Purkinje cell (primary cell): ENCODE results near the gene S100A7A. TPM values are rescaled to one million over a fixed set of nuclear protein-coding genes. Genes with fewer than 3 reads are reported as not detected.

ENCODE experiments used
- polyA plus RNA-seq: library from polyadenylated mRNA; unstranded; fragments of >200 nt; fragmentation: Nextera tagmentation; gene quantifications from 2 replicates; pipeline ENCODE4 v1.2.1, GENCODE V29; 2014

S100A7A gene
- not detected in 2 replicates for polyA plus RNA-seq

DNA sequence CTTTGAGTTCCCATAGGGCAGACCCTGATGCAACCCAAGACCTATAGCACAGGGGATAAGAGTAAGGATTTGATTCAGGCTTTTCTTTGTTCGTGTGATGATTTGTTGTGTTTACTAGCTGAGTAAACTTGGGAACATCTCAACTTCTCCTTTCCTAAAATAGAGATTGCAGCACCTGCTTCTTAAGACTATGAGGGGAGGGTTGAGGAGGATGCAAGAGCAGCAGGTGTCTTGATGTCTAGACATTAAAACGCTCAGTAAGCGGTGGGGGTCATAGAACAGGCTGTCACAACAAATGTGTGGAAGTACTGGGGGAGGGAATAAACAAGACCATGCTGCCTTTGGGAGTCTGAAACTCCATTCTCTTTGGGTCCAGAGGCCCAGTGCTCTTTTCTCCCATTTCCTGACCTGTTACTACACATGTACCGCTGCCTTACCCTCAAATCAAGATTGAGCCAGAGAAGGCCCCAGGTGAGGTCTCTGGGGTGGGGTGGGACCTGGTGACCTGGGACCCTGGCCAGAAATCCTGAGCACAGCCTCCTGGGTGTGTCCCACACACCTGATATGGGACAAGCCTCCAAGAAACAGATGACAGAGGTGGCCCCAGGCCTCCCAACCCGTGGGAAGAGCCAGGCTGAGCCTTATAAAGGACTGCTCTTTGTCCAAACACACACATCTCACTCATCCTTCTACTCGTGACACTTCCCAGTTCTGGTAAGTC, at the start of gene S100A7A:
S100A7A (plus strand) TSS at position 671 of the 721 bp plus-strand sequence. CDS start 1,563 bp downstream, outside the sequence.

DNA sequence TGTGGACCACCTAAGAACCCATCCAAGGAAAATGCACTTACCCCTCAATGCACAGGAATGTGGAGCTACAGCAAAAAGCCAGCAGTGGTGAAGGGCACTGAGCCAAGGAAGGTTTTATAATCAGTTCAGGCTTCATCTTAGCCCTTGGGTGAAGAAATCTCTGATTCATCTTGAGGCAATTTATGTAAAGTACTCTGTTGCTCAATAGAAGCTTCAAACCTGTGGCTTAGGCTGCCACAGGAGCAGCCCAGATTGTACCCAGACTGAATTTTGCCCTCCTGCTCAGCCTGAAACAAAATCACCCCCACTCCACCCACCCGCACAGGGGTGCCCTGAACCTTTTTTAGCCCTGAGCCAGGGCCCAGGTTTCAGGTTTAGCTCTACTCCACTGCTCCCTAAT, 40.8 kb upstream of the S100A7A start, which contains the start of gene S100A12:
S100A12 (minus strand) TSS at position 111 of the 400 bp plus-strand sequence. CDS start 1,029 bp downstream, outside the sequence.

DNA sequence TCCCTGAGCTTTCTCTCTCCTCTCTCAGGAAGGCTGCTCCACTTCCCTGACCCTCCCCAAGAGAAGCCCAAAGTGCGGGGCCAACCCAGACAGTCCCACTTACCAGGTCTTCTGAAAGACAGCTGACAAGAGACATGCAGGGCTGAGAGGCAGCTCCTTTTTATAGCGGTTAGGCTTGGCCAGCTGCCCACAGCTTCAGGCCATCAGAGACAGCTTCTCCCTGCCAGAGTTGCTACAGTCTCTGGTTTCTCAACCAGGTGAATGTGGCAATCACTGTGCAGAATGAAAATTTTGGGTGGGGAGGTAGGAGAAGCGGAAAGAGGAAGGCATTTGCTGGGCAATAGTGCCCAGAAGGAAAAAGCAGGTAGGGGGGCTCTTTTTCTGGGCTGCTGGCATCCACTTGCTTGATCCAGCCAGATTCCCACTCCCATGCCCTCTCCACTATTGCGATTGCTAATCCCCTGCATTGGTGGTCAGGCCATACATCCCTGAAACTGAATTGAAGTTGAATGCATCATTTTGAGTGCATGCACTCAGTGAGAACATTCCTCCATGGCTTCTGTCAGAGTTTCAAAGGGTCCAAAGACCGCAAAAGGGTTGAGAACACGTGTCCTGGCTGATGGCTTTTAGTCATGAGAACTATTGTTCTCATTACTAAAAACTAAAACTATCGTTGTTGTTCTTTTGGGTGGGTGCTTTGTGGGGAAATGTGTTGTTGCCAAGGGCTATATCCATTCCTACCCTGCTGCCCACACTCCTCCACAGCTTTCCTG, 25.2 kb upstream of the S100A7A start, which contains the start of gene S100A8:
S100A8 (minus strand) TSS at position 136 of the 773 bp plus-strand sequence. CDS start 538 bp downstream, outside the sequence.

DNA sequence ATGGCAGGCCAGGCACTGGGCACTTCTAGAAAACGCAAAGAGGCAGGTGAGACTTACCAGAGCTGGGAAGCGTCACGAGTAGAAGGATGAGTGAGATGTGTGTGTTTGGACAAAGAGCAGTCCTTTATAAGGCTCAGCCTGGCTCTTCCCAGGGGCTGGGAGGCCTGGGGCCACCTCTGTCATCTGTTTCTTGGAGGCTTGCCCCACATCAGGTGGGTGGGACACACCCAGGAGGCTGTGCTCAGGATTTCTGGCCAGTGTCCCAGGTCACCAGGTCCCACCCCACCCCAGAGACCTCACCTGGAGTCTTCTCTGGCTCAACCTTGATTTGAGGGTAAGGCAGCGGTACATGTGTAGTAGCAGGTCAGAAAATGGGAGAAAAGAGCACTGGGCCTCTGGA, 44.2 kb downstream of the S100A7A start, which contains the start of gene S100A7:
S100A7 (minus strand) TSS at position 101 of the 400 bp plus-strand sequence. CDS start 1,638 bp downstream, outside the sequence.

Other genes with a start within 250 kb of the S100A7A start
- gene LELP1, start 213.1 kb upstream of the S100A7A start, polyA plus RNA-seq, result not detected in 2 replicates
- not detected in 2 replicates for gene PRR9, start 198.9 kb upstream of the S100A7A start, polyA plus RNA-seq
- gene LORICRIN, start 156.8 kb upstream of the S100A7A start, polyA plus RNA-seq, result not detected in 2 replicates
- gene PGLYRP3, start 103.6 kb upstream of the S100A7A start, polyA plus RNA-seq, result not detected in 2 replicates
- not detected in 2 replicates for gene PGLYRP4, start 67.7 kb upstream of the S100A7A start, polyA plus RNA-seq
- not detected in 2 replicates for gene S100A9, start 58.7 kb upstream of the S100A7A start, polyA plus RNA-seq
- not detected in 2 replicates for gene S100A12, start 40.9 kb upstream of the S100A7A start, polyA plus RNA-seq
- not detected in 2 replicates for gene S100A8, start 25.4 kb upstream of the S100A7A start, polyA plus RNA-seq
- gene S100A7, start 44.1 kb downstream of the S100A7A start, polyA plus RNA-seq, result not detected in 2 replicates
- 19.2 and 39.7 TPM in 2 replicates for gene S100A6, start 119.5 kb downstream of the S100A7A start, polyA plus RNA-seq
- not detected in 2 replicates for gene S100A5, start 124.4 kb downstream of the S100A7A start, polyA plus RNA-seq
- 1.2 and 2.7 TPM in 2 replicates for gene S100A4, start 129.3 kb downstream of the S100A7A start, polyA plus RNA-seq
- gene S100A3, start 132.7 kb downstream of the S100A7A start, polyA plus RNA-seq, result not detected in 2 replicates
- gene S100A2, start 149.3 kb downstream of the S100A7A start, polyA plus RNA-seq, result not detected in 2 replicates
- gene S100A16, start 196.6 kb downstream of the S100A7A start, polyA plus RNA-seq, result 4.3 and 12.6 TPM in 2 replicates
- gene S100A14, start 199.8 kb downstream of the S100A7A start, polyA plus RNA-seq, result not detected in 2 replicates
- gene S100A13, start 211.0 kb downstream of the S100A7A start, polyA plus RNA-seq, result 35.3 and 50.8 TPM in 2 replicates
- gene S100A1, start 211.9 kb downstream of the S100A7A start, polyA plus RNA-seq, result not detected in 2 replicates
- gene CHTOP, start 217.5 kb downstream of the S100A7A start, polyA plus RNA-seq, result 26.9 and 28.4 TPM in 2 replicates
- 43.2 and 43.3 TPM in 2 replicates for gene SNAPIN, start 242.2 kb downstream of the S100A7A start, polyA plus RNA-seq